Activated T-cell treated with anti-CD3 and anti-CD28 coated beads, Interleukin-2, amount 50 U/mL, for 1 hour (primary cell): ENCODE data around the gene STAT5B.
"Not testable (repeated sequence)": the region's sequence is repeated elsewhere in the genome, so short reads cannot be mapped to it uniquely, and the experiment has no call there.

Experiments used
- DNase-seq: peaks from one replicate; pipeline ENCODE4 v3.0.0-alpha.2; 2020

STAT5B gene

GRCh38 chr17:42305543-42306384 lies 29.6 kb upstream of the STAT5B start:
- DNase-seq: no peak

GRCh38 chr17:42305031-42305330 lies 28.8 kb upstream of the STAT5B start:
- not testable (repeated sequence) for DNase-seq

GRCh38 chr17:42304187-42305030 lies 28.2 kb upstream of the STAT5B start:
- no peak for DNase-seq

- DNase-seq: no peak
Measured at GRCh38 chr17:42303694-42304093, 27.5 kb upstream of the STAT5B start.

GRCh38 chr17:42301022-42301421 lies 24.8 kb upstream of the STAT5B start:
- DNase-seq: no peak

- not testable (repeated sequence) for DNase-seq
Measured at GRCh38 chr17:42299913-42300312, 23.7 kb upstream of the STAT5B start.

- not testable (repeated sequence) for DNase-seq
Measured at GRCh38 chr17:42299361-42299760, 23.2 kb upstream of the STAT5B start.

- DNase-seq: not testable (repeated sequence)
Measured at GRCh38 chr17:42297775-42298174, 21.6 kb upstream of the STAT5B start.

GRCh38 chr17:42296012-42296411 lies 19.8 kb upstream of the STAT5B start:
- no peak for DNase-seq

GRCh38 chr17:42294469-42295398 lies 18.5 kb upstream of the STAT5B start:
- DNase-seq: no peak

- no peak for DNase-seq
Measured at GRCh38 chr17:42291129-42291528, 14.9 kb upstream of the STAT5B start.

- no peak for DNase-seq
Measured at GRCh38 chr17:42290577-42290976, 14.4 kb upstream of the STAT5B start.

GRCh38 chr17:42289611-42290181 lies 13.5 kb upstream of the STAT5B start:
- DNase-seq: peak; percentile 59

GRCh38 chr17:42288803-42289610 lies 12.8 kb upstream of the STAT5B start:
- DNase-seq: peak; percentile 65

GRCh38 chr17:42287977-42288802 lies 12.0 kb upstream of the STAT5B start, which contains the start of gene STAT5A:
Gene STAT5A, plus strand, starts transcription at chr17:42288498. Its CDS starts 914 bp downstream, at chr17:42289412.
- peak; percentile 79 for DNase-seq

- DNase-seq: peak; percentile 62
Measured at GRCh38 chr17:42287305-42287976, 11.2 kb upstream of the STAT5B start.

- DNase-seq: peak; percentile 26
Measured at GRCh38 chr17:42286411-42287221, 10.4 kb upstream of the STAT5B start.

- peak; percentile 4 for DNase-seq
Measured at GRCh38 chr17:42285346-42286050, 9.3 kb upstream of the STAT5B start.
